ENCODE measurements around the gene CYP4B1.
"Not testable (repeated sequence)": the region's sequence is repeated elsewhere in the genome, so short reads cannot be mapped to it uniquely, and the experiment has no call there.

CYP4B1 gene

GRCh38 chr1:46816930-46817329 is 18.1 kb downstream of the CYP4B1 start:
- DNase-seq (ENCODE audit: low read depth): no peak

GRCh38 chr1:46817814-46818213 is 19.0 kb downstream of the CYP4B1 start:
- DNase-seq (ENCODE audit: low read depth): no peak

GRCh38 chr1:46818591-46818990 is 19.7 kb downstream of the CYP4B1 start:
- DNase-seq (ENCODE audit: low read depth): no peak

- no peak for DNase-seq (ENCODE audit: low read depth)
Observed at GRCh38 chr1:46819335-46819734, 20.5 kb downstream of the CYP4B1 start.

- DNase-seq (ENCODE audit: low read depth): no peak
Observed at GRCh38 chr1:46820076-46820475, 21.2 kb downstream of the CYP4B1 start.

- no peak for DNase-seq (ENCODE audit: low read depth)
Observed at GRCh38 chr1:46820560-46821060, 21.8 kb downstream of the CYP4B1 start.

GRCh38 chr1:46822248-46822826 is 23.5 kb downstream of the CYP4B1 start:
- no peak for DNase-seq (ENCODE audit: low read depth)

- no peak for DNase-seq (ENCODE audit: low read depth)
Observed at GRCh38 chr1:46823151-46823550, 24.3 kb downstream of the CYP4B1 start.

GRCh38 chr1:46826892-46827291 is 28.0 kb downstream of the CYP4B1 start:
- not testable (repeated sequence) for DNase-seq (ENCODE audit: low read depth)

GRCh38 chr1:46830665-46831322 is 31.9 kb downstream of the CYP4B1 start:
- DNase-seq (ENCODE audit: low read depth): no peak

- DNase-seq (ENCODE audit: low read depth): not testable (repeated sequence)
Observed at GRCh38 chr1:46835469-46835868, 36.6 kb downstream of the CYP4B1 start.

- DNase-seq (ENCODE audit: low read depth): not testable (repeated sequence)
Observed at GRCh38 chr1:46846386-46846785, 47.5 kb downstream of the CYP4B1 start.

- DNase-seq (ENCODE audit: low read depth): not testable (repeated sequence)
Observed at GRCh38 chr1:46857660-46858065, 58.8 kb downstream of the CYP4B1 start.

- DNase-seq (ENCODE audit: low read depth): no peak
Observed at GRCh38 chr1:46862348-46862747, 63.5 kb downstream of the CYP4B1 start.

Data from fibroblast of the conjunctiva (primary cell).